GM12878 (cell line): Measurements from ENCODE around the gene RPL32. TPM values are rescaled to one million over a fixed set of nuclear protein-coding genes. Genes with fewer than 3 reads are reported as not detected.

Experiments used
- ATAC-seq: fragments of 200-7000 bp; cut with Tn5 transposase; 3 replicates; pipeline ENCODE4 v1.9.1; 2020; ENCODE audit warnings: mild to moderate bottlenecking, moderate library complexity
- BruUV-seq: library from RNA; stranded (reverse); fragments of 400-500 nt; replicated peaks from 2 replicates; lab custom pipeline; 2021; lab: Mats Ljungman, UMichigan
- CTCF ChIA-PET: fragments of 300-600 bp; sonication (Branson Sonifier 250); formaldehyde crosslinking; extraction: SDS; loops from one replicate; lab custom pipeline; 2021; ENCODE audit warnings: inconsistent platforms; lab: Yijun Ruan, JAX
- POLR2A ChIA-PET: fragments of 350-600 bp; formaldehyde crosslinking; extraction: SDS; loops from one replicate; lab custom pipeline; 2021; ENCODE audit warnings: inconsistent platforms; lab: Charles Lee
- RAD21 ChIA-PET: fragments of 300-600 bp; sonication (Branson Sonifier 250); formaldehyde crosslinking; loops from one replicate; lab custom pipeline; 2023; ENCODE audit warnings: antibody characterized with exemption; ENCODE audit not compliant: unreplicated experiment; lab: Charles Lee
- SMC1A ChIA-PET: fragments of 300-600 bp; sonication (Branson Sonifier 250); formaldehyde crosslinking; loops from one replicate; lab custom pipeline; 2023; ENCODE audit not compliant: unreplicated experiment, uncharacterized antibody; lab: Charles Lee
- DNase-seq: peaks from one replicate; pipeline ENCODE4 v3.0.0-alpha.2; 2011; ENCODE audit warnings: low read depth, low spot score
- FAIRE-seq: peaks from 3 replicates; lab custom pipeline; 2011; peaks lifted over from hg19 to GRCh38; lab: Jason Lieb, UNC
- H2AFZ ChIP-seq: 2 replicates; pipeline ENCODE4 v1.6.0; 2011; ENCODE audit warnings: low read depth, low read length, control low read depth; ENCODE audit not compliant: control insufficient read depth
- H3K27ac ChIP-seq: 2 replicates; pipeline ENCODE4 v1.5.1; 2011; ENCODE audit warnings: control low read depth; ENCODE audit not compliant: control insufficient read depth, insufficient read depth
- H3K27me3 ChIP-seq, 2 experiments: replicated peaks in 1 of 2; 2 replicates each; pipeline versions ENCODE4 v1.6.0 to v1.6.1; 2011; ENCODE audit warnings: low read length in 1 of 2; ENCODE audit not compliant: control insufficient read depth in 2 of 2, insufficient read depth in 2 of 2
- H3K36me3 ChIP-seq, 2 experiments: 2 replicates each; pipeline ENCODE4 v1.5.1; 2011; ENCODE audit warnings: low read length in 1 of 2; ENCODE audit not compliant: control insufficient read depth in 2 of 2, insufficient read depth in 2 of 2
- H3K4me1 ChIP-seq: 2 replicates; pipeline ENCODE4 v1.6.1; 2011; ENCODE audit warnings: mild to moderate bottlenecking, low read length, moderate library complexity, mixed read lengths; ENCODE audit not compliant: control insufficient read depth, insufficient read depth
- H3K4me2 ChIP-seq: 2 replicates; pipeline ENCODE4 v1.6.0; 2011; ENCODE audit warnings: control low read depth; ENCODE audit not compliant: control insufficient read depth, insufficient read depth
- H3K4me3 ChIP-seq: fragments of 200-600 bp; sonication (generic); 2 replicates; pipeline ENCODE4 v1.5.1; 2016
- H3K79me2 ChIP-seq: 2 replicates; pipeline ENCODE4 v1.6.0; 2011; ENCODE audit warnings: low read length; ENCODE audit not compliant: control insufficient read depth, insufficient read depth
- H3K9ac ChIP-seq: 2 replicates; pipeline ENCODE4 v1.8.0; 2011; ENCODE audit warnings: low read length, control low read depth, mixed read lengths; ENCODE audit not compliant: control insufficient read depth, insufficient read depth
- H3K9me3 ChIP-seq: replicated peaks from 3 replicates; pipeline ENCODE4 v1.5.1; 2011; ENCODE audit warnings: mild to moderate bottlenecking, low read length; ENCODE audit not compliant: control insufficient read depth, insufficient read depth
- H4K20me1 ChIP-seq: 2 replicates; pipeline ENCODE4 v1.6.0; 2011; ENCODE audit not compliant: control insufficient read depth, insufficient read depth
- GATAD2B ChIP-seq: fragments of 450-650 bp; conservative IDR thresholded peaks from 2 replicates; pipeline ENCODE4 v1.6.1; 2017; ENCODE audit warnings: low read depth, mild to moderate bottlenecking, moderate library complexity
- SPI1 ChIP-seq: IDR thresholded peaks from 2 replicates; pipeline ENCODE4 v1.6.1; 2011; ENCODE audit warnings: low read depth, mild to moderate bottlenecking, low read length, moderate library complexity, borderline replicate concordance; ENCODE audit not compliant: insufficient read depth
- WGBS: methylation state at CpG from one replicate; pipeline ENCODE4 v1.1.6; 2016; ENCODE audit warnings: low lambda C conversion rate; ENCODE audit not compliant: insufficient replicate concordance, insufficient coverage; ENCODE audit errors: missing lambda C conversion rate; 5-methylcytosine and 5-hydroxymethylcytosine counted together
- in situ Hi-C: fragments of 300-500 bp; cut with MboI; formaldehyde crosslinking; loops from 9 replicates; pipeline ENCODE4 v1.14.3; 2018; ENCODE audit warnings: mixed read lengths
- intact Hi-C: fragments of 100-400 bp; cut with micrococcal nuclease; formaldehyde crosslinking; loops from one replicate; pipeline ENCODE4 v1.14.2; 2022; ENCODE audit not compliant: unreplicated experiment
- polyA plus RNA-seq, 11 experiments: library from polyadenylated mRNA; depleted of rRNA in 4 of 11; unstranded in 6 of 11; stranded (reverse) in 5 of 11; fragments of >200 nt; fragmentation: Nextera tagmentation in 4 of 11; fragmentation: Illumina TruSeq in 1 of 11; extraction: Ambion mirVana in 4 of 11; extraction: Trizol in 1 of 11; gene quantifications; 1 replicate in 1 of 11; 2 replicates in 10 of 11; pipeline versions ENCODE4 v1.2.1 to v1.2.3, GENCODE V29; 2011 to 2016; ENCODE audit warnings: inconsistent platforms in 2 of 11, missing spikeins in 2 of 11, low read depth in 1 of 11
- total RNA-seq, 4 experiments: library from RNA; depleted of rRNA in 3 of 4; stranded (reverse); fragments of >200 nt in 3 of 4; fragmentation: Illumina TruSeq in 1 of 4; extraction: Trizol in 1 of 4; gene quantifications; 2 replicates each; pipeline versions ENCODE4 v1.2.1 to v1.2.3, GENCODE V29; 2013 to 2021
- TF ChIP-seq, protein P1 (sequence below): fragments of 450-650 bp; IDR thresholded peaks from 2 replicates; pipeline ENCODE4 v1.6.1; 2016; ENCODE audit warnings: mild to moderate bottlenecking

The RPL32 gene
- total and polyA plus RNA-seq, 10 of the 15 experiments (the other 5 are each of a cell fraction or from before 2014, with no cell fraction given), result 1,533 to 5,147 (median 3,350) TPM

DNA sequence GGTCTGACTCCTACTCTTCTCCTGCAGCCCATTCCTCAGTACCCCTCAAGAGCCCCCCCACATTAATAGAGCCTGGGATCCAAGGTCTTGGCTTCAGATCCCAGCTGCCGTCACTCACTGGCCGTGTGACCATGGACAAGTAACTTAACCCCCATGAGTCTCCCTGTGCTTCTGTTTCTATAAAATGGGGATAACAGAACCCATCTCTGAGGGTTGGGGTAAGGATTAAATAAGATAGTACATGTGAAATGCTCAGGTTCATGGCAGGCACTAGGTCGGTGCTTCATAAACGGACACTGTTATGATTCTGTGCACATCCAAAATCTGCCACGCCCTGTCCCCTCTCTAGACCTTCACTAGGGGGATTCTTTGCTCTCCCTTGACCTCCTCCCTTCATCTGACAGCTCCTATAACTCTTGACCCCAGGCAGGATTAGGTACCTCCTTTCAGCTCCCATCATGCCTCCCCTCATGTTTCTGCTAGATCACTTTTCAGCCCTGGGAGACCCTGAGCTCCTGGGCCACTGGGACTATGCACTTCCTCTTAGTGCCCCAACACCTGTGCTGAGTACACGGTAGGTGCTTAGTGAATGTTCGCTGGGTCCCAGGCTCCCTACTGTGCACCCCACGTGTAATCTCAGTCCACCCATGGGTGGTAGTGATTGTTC is 43.3 kb downstream of the RPL32 start:
- H3K36me3 ChIP-seq, result no peaks in the 10 kb centered on the region
- no peak for DNase-seq
- H2AFZ ChIP-seq, result no peak overlapping the region
- H3K27ac ChIP-seq, result no peak overlapping the region
- peak; percentile 34; the same call in 2 of the 3 replicates for ATAC-seq
- no peak overlapping the region for H3K9ac ChIP-seq
- H3K27me3 ChIP-seq, result peaks cover 2 to 6% of the 10 kb centered on the region in 2 experiments
- no peaks in the 10 kb centered on the region for H4K20me1 ChIP-seq
- H3K4me1 ChIP-seq, result no peaks in the 10 kb centered on the region
- H3K4me3 ChIP-seq, result no peak overlapping the region
- TF ChIP-seq GATAD2B (no peak), SPI1 (0 out of 2 replicates have a peak, but pooled peaks have one; percentile 28)
- TF ChIP-seq, protein P1, sequence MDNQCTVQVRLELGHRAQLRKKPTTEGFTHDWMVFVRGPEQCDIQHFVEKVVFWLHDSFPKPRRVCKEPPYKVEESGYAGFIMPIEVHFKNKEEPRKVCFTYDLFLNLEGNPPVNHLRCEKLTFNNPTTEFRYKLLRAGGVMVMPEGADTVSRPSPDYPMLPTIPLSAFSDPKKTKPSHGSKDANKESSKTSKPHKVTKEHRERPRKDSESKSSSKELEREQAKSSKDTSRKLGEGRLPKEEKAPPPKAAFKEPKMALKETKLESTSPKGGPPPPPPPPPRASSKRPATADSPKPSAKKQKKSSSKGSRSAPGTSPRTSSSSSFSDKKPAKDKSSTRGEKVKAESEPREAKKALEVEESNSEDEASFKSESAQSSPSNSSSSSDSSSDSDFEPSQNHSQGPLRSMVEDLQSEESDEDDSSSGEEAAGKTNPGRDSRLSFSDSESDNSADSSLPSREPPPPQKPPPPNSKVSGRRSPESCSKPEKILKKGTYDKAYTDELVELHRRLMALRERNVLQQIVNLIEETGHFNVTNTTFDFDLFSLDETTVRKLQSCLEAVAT, result no peak
- POLR2A ChIA-PET, result no interaction called here
- 18% methylated on average over 8 of the region's 8 CpGs for WGBS
- RAD21 ChIA-PET, result no interaction called here
- no TSS peak for BruUV-seq
- CTCF ChIA-PET, result no interaction called here
- SMC1A ChIA-PET, result no interaction called here
- H3K79me2 ChIP-seq, result no peaks in the 10 kb centered on the region
- no peaks in the 10 kb centered on the region for H3K9me3 ChIP-seq
- no peak overlapping the region for H3K4me2 ChIP-seq
- intact Hi-C loops (no loop called here), in situ Hi-C loops (no loop called here)
- no peak for FAIRE-seq
